Progenitor cell of endocrine pancreas (in vitro differentiated cells): ENCODE measurements around the gene FBXO41. TPM values are rescaled to one million over a fixed set of nuclear protein-coding genes. Genes with fewer than 3 reads are reported as not detected.
A peak's percentile ranks its signal among the peaks of the same experiment; 100 is the strongest.

Experiments
- DNase-seq: peaks from one replicate; pipeline ENCODE4 v3.0.0; 2021; ENCODE audit warnings: low spot score; ENCODE audit not compliant: unreplicated experiment
- H3K27ac Mint-ChIP-seq: 2 replicates; pipeline ENCODE4 v1.8.0; 2021; ENCODE audit warnings: mild to moderate bottlenecking, moderate library complexity, mixed read lengths
- H3K27me3 Mint-ChIP-seq: 2 replicates; pipeline ENCODE4 v1.8.0; 2021; ENCODE audit warnings: mixed read lengths
- H3K36me3 Mint-ChIP-seq: 2 replicates; pipeline ENCODE4 v1.8.0; 2022; ENCODE audit warnings: mixed read lengths; ENCODE audit not compliant: insufficient read depth
- H3K4me1 Mint-ChIP-seq: 2 replicates; pipeline ENCODE4 v1.8.0; 2021; ENCODE audit warnings: low read depth, mixed read lengths
- H3K4me3 Mint-ChIP-seq: 2 replicates; pipeline ENCODE4 v1.8.0; 2021; ENCODE audit warnings: low read depth, mild to moderate bottlenecking, moderate library complexity, mixed read lengths
- H3K9me3 Mint-ChIP-seq: 2 replicates; pipeline ENCODE4 v1.8.0; 2021; ENCODE audit warnings: low read depth, mixed read lengths
- total RNA-seq: library from RNA; stranded (reverse); gene quantifications from 2 replicates; pipeline ENCODE4 v1.2.1, GENCODE V29; 2021
- TF ChIP-seq, protein P1 (sequence below): fragments of 200-600 bp; sonication (generic); IDR thresholded peaks from one replicate; pipeline ENCODE4 v1.5.0; 2021; ENCODE audit warnings: antibody characterized with exemption, mild to moderate bottlenecking; ENCODE audit not compliant: unreplicated experiment

FBXO41 gene
- total RNA-seq, 1 donor from 2014 or later = 7.4 TPM

- peaks cover 2% of the 10 kb centered on the region for H3K36me3 Mint-ChIP-seq
- H3K4me1 Mint-ChIP-seq = peaks cover 20% of the 10 kb centered on the region
- TF ChIP-seq, protein P1, sequence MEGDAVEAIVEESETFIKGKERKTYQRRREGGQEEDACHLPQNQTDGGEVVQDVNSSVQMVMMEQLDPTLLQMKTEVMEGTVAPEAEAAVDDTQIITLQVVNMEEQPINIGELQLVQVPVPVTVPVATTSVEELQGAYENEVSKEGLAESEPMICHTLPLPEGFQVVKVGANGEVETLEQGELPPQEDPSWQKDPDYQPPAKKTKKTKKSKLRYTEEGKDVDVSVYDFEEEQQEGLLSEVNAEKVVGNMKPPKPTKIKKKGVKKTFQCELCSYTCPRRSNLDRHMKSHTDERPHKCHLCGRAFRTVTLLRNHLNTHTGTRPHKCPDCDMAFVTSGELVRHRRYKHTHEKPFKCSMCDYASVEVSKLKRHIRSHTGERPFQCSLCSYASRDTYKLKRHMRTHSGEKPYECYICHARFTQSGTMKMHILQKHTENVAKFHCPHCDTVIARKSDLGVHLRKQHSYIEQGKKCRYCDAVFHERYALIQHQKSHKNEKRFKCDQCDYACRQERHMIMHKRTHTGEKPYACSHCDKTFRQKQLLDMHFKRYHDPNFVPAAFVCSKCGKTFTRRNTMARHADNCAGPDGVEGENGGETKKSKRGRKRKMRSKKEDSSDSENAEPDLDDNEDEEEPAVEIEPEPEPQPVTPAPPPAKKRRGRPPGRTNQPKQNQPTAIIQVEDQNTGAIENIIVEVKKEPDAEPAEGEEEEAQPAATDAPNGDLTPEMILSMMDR = no peak
- no peaks in the 10 kb centered on the region for H3K9me3 Mint-ChIP-seq
- no peaks in the 10 kb centered on the region for H3K27me3 Mint-ChIP-seq
- H3K4me3 Mint-ChIP-seq = no peak overlapping the region
- no peak for DNase-seq
- H3K27ac Mint-ChIP-seq = no peak overlapping the region
Measured at GRCh38 chr2:73218298-73218697, 66.0 kb downstream of the FBXO41 start.

- Mint-ChIP-seq H3K9me3 (no peaks in the 10 kb centered on the region), H3K4me3 (no peak overlapping the region), H3K36me3 (peaks cover 2% of the 10 kb centered on the region), H3K27ac (no peak overlapping the region), H3K4me1 (peaks cover 22% of the 10 kb centered on the region), H3K27me3 (no peaks in the 10 kb centered on the region)
- TF ChIP-seq, protein P1 = no peak
- no peak for DNase-seq
Measured at GRCh38 chr2:73217826-73218225, 66.5 kb downstream of the FBXO41 start.

GRCh38 chr2:73217160-73217559 lies 67.1 kb downstream of the FBXO41 start:
- no peaks in the 10 kb centered on the region for H3K9me3 Mint-ChIP-seq
- no peak overlapping the region for H3K27ac Mint-ChIP-seq
- no peak overlapping the region for H3K4me3 Mint-ChIP-seq
- H3K36me3 Mint-ChIP-seq = peaks cover 2% of the 10 kb centered on the region
- TF ChIP-seq, protein P1 = no peak
- peaks cover 22% of the 10 kb centered on the region for H3K4me1 Mint-ChIP-seq
- DNase-seq = no peak
- no peaks in the 10 kb centered on the region for H3K27me3 Mint-ChIP-seq

DNA sequence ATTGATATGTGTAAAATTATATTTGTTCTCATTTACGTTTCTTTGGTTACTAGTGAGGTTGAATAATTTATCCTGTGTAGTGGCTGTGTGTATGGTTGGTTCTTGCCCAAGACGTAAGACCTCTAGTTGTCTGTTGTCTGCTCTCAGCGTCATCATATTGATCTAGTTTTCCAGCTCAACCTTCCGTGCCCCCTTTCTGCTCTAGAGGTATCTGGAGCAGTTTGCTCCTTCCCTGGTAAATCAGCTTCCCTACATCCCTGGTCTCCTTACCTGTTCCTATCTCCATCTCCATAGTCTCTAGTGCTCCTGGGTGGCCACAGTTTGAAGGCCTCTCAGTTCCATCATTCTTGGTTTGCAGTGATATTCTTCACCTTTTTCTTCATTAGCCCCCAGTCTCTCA lies 69.0 kb downstream of the FBXO41 start:
- Mint-ChIP-seq H3K36me3 (no peaks in the 10 kb centered on the region), H3K4me1 (peaks cover 22% of the 10 kb centered on the region), H3K4me3 (peak overlapping the region; percentile 89), H3K9me3 (no peaks in the 10 kb centered on the region), H3K27me3 (peaks cover 2% of the 10 kb centered on the region), H3K27ac (peak overlapping the region; percentile 25)
- TF ChIP-seq, protein P1 = no peak
- no peak for DNase-seq

GRCh38 chr2:73214120-73215035 lies 69.9 kb downstream of the FBXO41 start, which contains the start of gene SMYD5:
Gene SMYD5, plus strand, starts transcription at chr2:73214245. Its CDS starts 22 bp downstream, at chr2:73214267.
- peaks cover 11% of the 10 kb centered on the region for H3K27me3 Mint-ChIP-seq
- peak within 1 kb of the TSS; percentile 89 for H3K4me3 Mint-ChIP-seq
- peak within 1 kb of the TSS; percentile 95 for H3K27ac Mint-ChIP-seq
- no peaks in the 10 kb centered on the region for H3K36me3 Mint-ChIP-seq
- DNase-seq = peak; percentile 75
- TF ChIP-seq, protein P1 = no peak
- peaks cover 22% of the 10 kb centered on the region for H3K4me1 Mint-ChIP-seq
- no peaks in the 10 kb centered on the region for H3K9me3 Mint-ChIP-seq
